WTC11 (cell line): Measurements from ENCODE around the gene CCNB1. TPM values are rescaled to one million over a fixed set of nuclear protein-coding genes. Genes with fewer than 3 reads are reported as not detected.

Source experiments
- ATAC-seq: fragments of 200-7000 bp; cut with Tn5 transposase; 2 replicates; pipeline ENCODE4 v1.10.0; 2021; ENCODE audit warnings: mild to moderate bottlenecking, moderate library complexity
- CTCF ChIA-PET: fragments of 300-600 bp; sonication (Branson Sonifier 250); formaldehyde crosslinking; loops from one replicate; lab custom pipeline; 2021; ENCODE audit warnings: antibody characterized with exemption; lab: Charles Lee
- POLR2A ChIA-PET: fragments of 350-600 bp; sonication (Branson Sonifier 250); formaldehyde crosslinking; loops from one replicate; lab custom pipeline; 2021; ENCODE audit warnings: antibody characterized with exemption; lab: Charles Lee
- DNase-seq: peaks from one replicate; pipeline ENCODE4 v3.0.0; 2021; ENCODE audit warnings: low spot score
- H3K27ac Mint-ChIP-seq: 2 replicates; pipeline ENCODE4 v1.8.0; 2021; ENCODE audit warnings: mixed read lengths
- H3K27me3 Mint-ChIP-seq: 2 replicates; pipeline ENCODE4 v1.8.0; 2021; ENCODE audit warnings: low read depth, mild to moderate bottlenecking, moderate library complexity, mixed read lengths
- H3K36me3 Mint-ChIP-seq: 2 replicates; pipeline ENCODE4 v1.8.0; 2021; ENCODE audit warnings: mixed read lengths
- H3K4me1 Mint-ChIP-seq: 2 replicates; pipeline ENCODE4 v1.8.0; 2022; ENCODE audit warnings: mixed read lengths
- H3K4me3 Mint-ChIP-seq: 2 replicates; pipeline ENCODE4 v1.8.0; 2021; ENCODE audit warnings: mild to moderate bottlenecking, moderate library complexity, mixed read lengths
- H3K9me3 Mint-ChIP-seq: 2 replicates; pipeline ENCODE4 v1.8.0; 2021; ENCODE audit warnings: mixed read lengths
- ARID4B ChIP-seq: sonication (generic); formaldehyde crosslinking; IDR thresholded peaks from 2 replicates; pipeline ENCODE4 v1.8.0; 2023; ENCODE audit warnings: missing genetic modification reagents, mild to moderate bottlenecking, borderline replicate concordance
- ATF1 ChIP-seq: sonication (generic); formaldehyde crosslinking; IDR thresholded peaks from 2 replicates; pipeline ENCODE4 v1.8.1; 2023; ENCODE audit warnings: mild to moderate bottlenecking, moderate library complexity, missing genetic modification reagents
- CREB1 ChIP-seq: sonication (generic); formaldehyde crosslinking; IDR thresholded peaks from 2 replicates; pipeline ENCODE4 v1.8.0; 2023; ENCODE audit warnings: mild to moderate bottlenecking, missing genetic modification reagents
- E2F1 ChIP-seq: sonication (generic); formaldehyde crosslinking; IDR thresholded peaks from 2 replicates; pipeline ENCODE4 v1.8.0; 2022; ENCODE audit warnings: mild to moderate bottlenecking, missing genetic modification reagents
- FOXK1 ChIP-seq: sonication (generic); formaldehyde crosslinking; IDR thresholded peaks from 2 replicates; pipeline ENCODE4 v1.8.0; 2022; ENCODE audit warnings: mild to moderate bottlenecking, moderate library complexity, missing genetic modification reagents
- JUN ChIP-seq: sonication (generic); formaldehyde crosslinking; IDR thresholded peaks from 2 replicates; pipeline ENCODE4 v1.8.0; 2023; ENCODE audit warnings: mild to moderate bottlenecking, missing genetic modification reagents
- KAT7 ChIP-seq: sonication (generic); formaldehyde crosslinking; IDR thresholded peaks from 2 replicates; pipeline ENCODE4 v1.8.1; 2023; ENCODE audit warnings: missing genetic modification reagents, mild to moderate bottlenecking, borderline replicate concordance
- NFATC4 ChIP-seq: fragments of 250-450 bp; sonication (Bioruptor Pico); IDR thresholded peaks from 2 replicates; pipeline ENCODE4 v1.9.0; 2021; ENCODE audit warnings: mild to moderate bottlenecking
- SMAD3 ChIP-seq: sonication (generic); formaldehyde crosslinking; IDR thresholded peaks from 2 replicates; pipeline ENCODE4 v1.8.0; 2022; ENCODE audit warnings: missing genetic modification reagents, mild to moderate bottlenecking, borderline replicate concordance
- TEAD4 ChIP-seq: sonication (generic); formaldehyde crosslinking; IDR thresholded peaks from 2 replicates; pipeline ENCODE4 v1.8.0; 2022; ENCODE audit warnings: mild to moderate bottlenecking, missing genetic modification reagents
- TP53 ChIP-seq: sonication (generic); formaldehyde crosslinking; IDR thresholded peaks from 2 replicates; pipeline ENCODE4 v1.8.1; 2023; ENCODE audit warnings: mild to moderate bottlenecking, missing genetic modification reagents
- ZBTB21 ChIP-seq: sonication (generic); formaldehyde crosslinking; IDR thresholded peaks from 2 replicates; pipeline ENCODE4 v1.8.1; 2023; ENCODE audit warnings: mild to moderate bottlenecking, missing genetic modification reagents, borderline replicate concordance
- ZNF219 ChIP-seq: sonication (generic); formaldehyde crosslinking; IDR thresholded peaks from 2 replicates; pipeline ENCODE4 v1.8.0; 2023; ENCODE audit warnings: missing genetic modification reagents, mild to moderate bottlenecking, borderline replicate concordance
- ZNF317 ChIP-seq: sonication (generic); formaldehyde crosslinking; IDR thresholded peaks from 2 replicates; pipeline ENCODE4 v1.8.1; 2023; ENCODE audit warnings: low read depth, mild to moderate bottlenecking, moderate library complexity, missing genetic modification reagents, borderline replicate concordance
- total RNA-seq: library from RNA; stranded (reverse); gene quantifications from 3 replicates; pipeline ENCODE4 v1.2.3, GENCODE V29; 2021
- TF ChIP-seq, protein P1 (sequence below): sonication (generic); formaldehyde crosslinking; IDR thresholded peaks from 2 replicates; pipeline ENCODE4 v1.8.1; 2023; ENCODE audit warnings: mild to moderate bottlenecking, missing genetic modification reagents
- TF ChIP-seq, protein P2 (sequence below): sonication (generic); formaldehyde crosslinking; IDR thresholded peaks from 2 replicates; pipeline ENCODE4 v1.8.0; 2023; ENCODE audit warnings: mild to moderate bottlenecking, missing genetic modification reagents

CCNB1 gene
- total RNA-seq, 1 experiment from 2014 or later: 312 TPM

DNA sequence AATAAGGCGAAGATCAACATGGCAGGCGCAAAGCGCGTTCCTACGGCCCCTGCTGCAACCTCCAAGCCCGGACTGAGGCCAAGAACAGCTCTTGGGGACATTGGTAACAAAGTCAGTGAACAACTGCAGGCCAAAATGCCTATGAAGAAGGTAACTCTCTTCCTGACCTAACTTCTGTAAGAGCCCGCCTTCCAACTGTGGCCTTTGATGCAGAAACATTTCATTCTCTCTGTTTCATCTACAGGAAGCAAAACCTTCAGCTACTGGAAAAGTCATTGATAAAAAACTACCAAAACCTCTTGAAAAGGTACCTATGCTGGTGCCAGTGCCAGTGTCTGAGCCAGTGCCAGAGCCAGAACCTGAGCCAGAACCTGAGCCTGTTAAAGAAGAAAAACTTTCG is 979 bp downstream of the CCNB1 start:
- no peaks in the 10 kb centered on the region for H3K27me3 Mint-ChIP-seq
- H3K9me3 Mint-ChIP-seq: no peaks in the 10 kb centered on the region
- peaks cover 30% of the 10 kb centered on the region for H3K4me1 Mint-ChIP-seq
- peak overlapping the region; percentile 94 for H3K4me3 Mint-ChIP-seq
- TF ChIP-seq NFATC4 (CRISPR knock-in tag): no peak
- no peak for TF ChIP-seq FOXK1 (CRISPR knock-in tag)
- TF ChIP-seq SMAD3 (CRISPR knock-in tag): no peak
- TF ChIP-seq JUN (CRISPR knock-in tag): no peak
- TF ChIP-seq ARID4B (CRISPR knock-in tag): no peak
- TF ChIP-seq ZBTB21 (CRISPR knock-in tag): no peak
- no peak for TF ChIP-seq TEAD4 (CRISPR knock-in tag)
- TF ChIP-seq, protein P1, sequence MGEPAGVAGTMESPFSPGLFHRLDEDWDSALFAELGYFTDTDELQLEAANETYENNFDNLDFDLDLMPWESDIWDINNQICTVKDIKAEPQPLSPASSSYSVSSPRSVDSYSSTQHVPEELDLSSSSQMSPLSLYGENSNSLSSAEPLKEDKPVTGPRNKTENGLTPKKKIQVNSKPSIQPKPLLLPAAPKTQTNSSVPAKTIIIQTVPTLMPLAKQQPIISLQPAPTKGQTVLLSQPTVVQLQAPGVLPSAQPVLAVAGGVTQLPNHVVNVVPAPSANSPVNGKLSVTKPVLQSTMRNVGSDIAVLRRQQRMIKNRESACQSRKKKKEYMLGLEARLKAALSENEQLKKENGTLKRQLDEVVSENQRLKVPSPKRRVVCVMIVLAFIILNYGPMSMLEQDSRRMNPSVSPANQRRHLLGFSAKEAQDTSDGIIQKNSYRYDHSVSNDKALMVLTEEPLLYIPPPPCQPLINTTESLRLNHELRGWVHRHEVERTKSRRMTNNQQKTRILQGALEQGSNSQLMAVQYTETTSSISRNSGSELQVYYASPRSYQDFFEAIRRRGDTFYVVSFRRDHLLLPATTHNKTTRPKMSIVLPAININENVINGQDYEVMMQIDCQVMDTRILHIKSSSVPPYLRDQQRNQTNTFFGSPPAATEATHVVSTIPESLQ (CRISPR knock-in tag): no peak
- DNase-seq (no peak), ATAC-seq (no peak)
- ChIA-PET CTCF (interaction anchor here (2.1 to 2.8 kb wide), 2 partner anchors 74 to 125 kb away, joined by 8 to 13 read pairs; partner anchors contain the start of gene SLC30A5), POLR2A (interaction anchor here (0.8 kb wide), 1 partner anchor 66 kb away, joined by 3 read pairs; no protein-coding TSS in a partner anchor)
- H3K36me3 Mint-ChIP-seq: peaks cover 54% of the 10 kb centered on the region
- peak overlapping the region; percentile 94 for H3K27ac Mint-ChIP-seq

- Mint-ChIP-seq H3K9me3 (no peaks in the 10 kb centered on the region), H3K27ac (no peak overlapping the region), H3K4me1 (peaks cover 30% of the 10 kb centered on the region), H3K36me3 (peaks cover 80% of the 10 kb centered on the region), H3K27me3 (no peaks in the 10 kb centered on the region), H3K4me3 (no peak overlapping the region)
- ChIA-PET POLR2A (no interaction called here), CTCF (interaction anchor here (2.8 kb wide), 1 partner anchor 77 kb away, joined by 13 read pairs; the partner anchor contains the start of gene SLC30A5)
- TF ChIP-seq ZNF219: no peak
- TF ChIP-seq ZNF317 (CRISPR knock-in tag): no peak
- no peak for TF ChIP-seq CREB1 (CRISPR knock-in tag)
- no peak for TF ChIP-seq TP53
- TF ChIP-seq ATF1: no peak
- no peak for TF ChIP-seq KAT7 (CRISPR knock-in tag)
- TF ChIP-seq E2F1 (CRISPR knock-in tag): no peak
- TF ChIP-seq, protein P2, sequence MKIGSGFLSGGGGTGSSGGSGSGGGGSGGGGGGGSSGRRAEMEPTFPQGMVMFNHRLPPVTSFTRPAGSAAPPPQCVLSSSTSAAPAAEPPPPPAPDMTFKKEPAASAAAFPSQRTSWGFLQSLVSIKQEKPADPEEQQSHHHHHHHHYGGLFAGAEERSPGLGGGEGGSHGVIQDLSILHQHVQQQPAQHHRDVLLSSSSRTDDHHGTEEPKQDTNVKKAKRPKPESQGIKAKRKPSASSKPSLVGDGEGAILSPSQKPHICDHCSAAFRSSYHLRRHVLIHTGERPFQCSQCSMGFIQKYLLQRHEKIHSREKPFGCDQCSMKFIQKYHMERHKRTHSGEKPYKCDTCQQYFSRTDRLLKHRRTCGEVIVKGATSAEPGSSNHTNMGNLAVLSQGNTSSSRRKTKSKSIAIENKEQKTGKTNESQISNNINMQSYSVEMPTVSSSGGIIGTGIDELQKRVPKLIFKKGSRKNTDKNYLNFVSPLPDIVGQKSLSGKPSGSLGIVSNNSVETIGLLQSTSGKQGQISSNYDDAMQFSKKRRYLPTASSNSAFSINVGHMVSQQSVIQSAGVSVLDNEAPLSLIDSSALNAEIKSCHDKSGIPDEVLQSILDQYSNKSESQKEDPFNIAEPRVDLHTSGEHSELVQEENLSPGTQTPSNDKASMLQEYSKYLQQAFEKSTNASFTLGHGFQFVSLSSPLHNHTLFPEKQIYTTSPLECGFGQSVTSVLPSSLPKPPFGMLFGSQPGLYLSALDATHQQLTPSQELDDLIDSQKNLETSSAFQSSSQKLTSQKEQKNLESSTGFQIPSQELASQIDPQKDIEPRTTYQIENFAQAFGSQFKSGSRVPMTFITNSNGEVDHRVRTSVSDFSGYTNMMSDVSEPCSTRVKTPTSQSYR (CRISPR knock-in tag): no peak
- no peak for ATAC-seq
- no peak for DNase-seq
These were observed 3.5 kb downstream of the CCNB1 start for GRCh38 chr5:69170495-69170894.
